RWPE1 (cell line): Measurements from ENCODE around the gene XNDC1N.

Experiments used
- CTCF ChIA-PET: fragments of 350-600 bp; sonication (Branson Sonifier 250); formaldehyde crosslinking; extraction: SDS; loops from one replicate; lab custom pipeline; 2021; lab: Yijun Ruan, JAX
- POLR2A ChIA-PET: fragments of 400-600 bp; formaldehyde crosslinking; extraction: SDS; loops from one replicate; lab custom pipeline; 2020; ENCODE audit warnings: antibody characterized with exemption; ENCODE audit not compliant: low non-redundant PET; lab: Yijun Ruan, JAX
- DNase-seq: peaks from one replicate; pipeline ENCODE4 v3.0.0; 2012; ENCODE audit warnings: low spot score
- H3K27ac ChIP-seq: fragments of 450-650 bp; 2 replicates; pipeline ENCODE4 v1.5.1; 2017
- CTCF ChIP-seq: fragments of 450-650 bp; conservative IDR thresholded peaks from 2 replicates; pipeline ENCODE4 v1.5.1; 2017; ENCODE audit warnings: low read depth, mild to moderate bottlenecking

Gene XNDC1N

DNA sequence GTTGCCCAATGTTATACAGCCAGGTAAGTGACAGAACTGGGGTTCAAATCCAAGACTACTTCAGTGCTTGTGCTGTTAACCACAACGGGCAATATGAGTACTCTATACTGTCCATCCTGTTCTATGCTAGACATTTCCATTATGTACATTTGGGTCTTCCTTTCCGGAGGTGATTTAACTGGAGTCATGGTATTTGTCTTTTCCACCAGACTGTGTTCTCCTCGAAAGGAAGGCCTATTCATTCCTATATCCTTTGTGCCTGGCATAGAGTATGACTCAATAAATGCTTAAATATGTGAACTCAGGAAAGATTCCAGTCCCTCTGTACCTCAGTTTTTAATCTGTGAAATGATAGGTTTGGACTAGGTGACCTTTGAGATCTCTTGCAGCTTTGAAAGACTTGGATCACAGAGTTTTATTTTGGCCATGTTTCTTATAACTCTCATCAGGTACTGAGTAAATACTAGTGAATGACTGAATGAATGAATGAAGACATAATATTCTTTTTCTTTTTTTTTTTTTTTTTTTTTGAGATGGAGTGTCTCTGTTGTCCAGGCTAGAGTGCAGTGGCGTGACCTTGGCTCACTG, 7.0 kb upstream of the XNDC1N start:
- POLR2A ChIA-PET, result no interaction called here
- no peak for DNase-seq
- H3K27ac ChIP-seq, result no peak overlapping the region
- no peak for TF ChIP-seq CTCF
- CTCF ChIA-PET, result no interaction called here

DNA sequence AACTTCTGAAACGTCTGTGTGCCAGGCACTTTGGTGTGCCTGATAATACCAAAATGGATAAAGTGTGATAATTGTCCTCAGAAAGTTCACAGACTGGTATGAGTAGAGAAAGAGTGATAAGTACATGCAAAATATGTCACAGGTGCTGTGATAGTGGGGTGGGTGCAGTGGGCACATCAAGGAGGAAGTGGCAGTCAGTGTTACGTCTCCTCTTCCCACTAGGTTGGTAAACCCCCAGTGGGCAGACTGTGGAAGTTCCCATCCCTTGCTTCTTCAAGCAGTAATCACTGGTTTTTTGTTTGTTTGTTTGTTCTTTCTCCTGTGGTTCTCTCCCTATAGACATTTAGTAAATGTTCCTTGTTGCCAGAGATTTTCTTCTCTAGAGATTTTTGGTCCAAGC, 5.8 kb upstream of the XNDC1N start:
- no peak for TF ChIP-seq CTCF
- POLR2A ChIA-PET, result no interaction called here
- CTCF ChIA-PET, result interaction anchor here (0.6 kb wide), 1 partner anchor 21 kb away, joined by 7 read pairs; no protein-coding TSS in a partner anchor
- no peak for DNase-seq
- no peak overlapping the region for H3K27ac ChIP-seq

- ChIA-PET CTCF (no interaction called here), POLR2A (no interaction called here)
- no peak for DNase-seq
- no peak overlapping the region for H3K27ac ChIP-seq
- TF ChIP-seq CTCF, result no peak
These were observed 4.9 kb upstream of the XNDC1N start for GRCh38 chr11:71933141-71933933.

DNA sequence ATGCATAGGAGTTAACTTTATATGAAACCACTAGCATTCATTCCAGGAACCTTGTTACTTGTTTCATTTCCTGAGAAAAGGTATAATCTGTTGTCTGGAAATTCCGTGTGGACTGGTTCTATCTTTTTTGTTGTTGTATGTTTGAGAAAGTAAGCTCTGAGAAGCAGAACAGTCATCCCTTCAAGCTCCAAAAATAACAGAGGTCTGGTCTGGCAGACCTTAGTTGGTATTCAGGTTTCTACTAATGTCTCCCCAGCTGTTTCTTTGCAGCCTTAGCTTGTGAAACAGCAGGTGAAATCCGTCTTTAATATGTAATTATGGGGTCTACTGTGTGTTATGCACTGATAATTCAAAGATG, 2.8 kb upstream of the XNDC1N start:
- no peak for TF ChIP-seq CTCF
- CTCF ChIA-PET, result no interaction called here
- no peak overlapping the region for H3K27ac ChIP-seq
- no peak for DNase-seq
- POLR2A ChIA-PET, result no interaction called here

DNA sequence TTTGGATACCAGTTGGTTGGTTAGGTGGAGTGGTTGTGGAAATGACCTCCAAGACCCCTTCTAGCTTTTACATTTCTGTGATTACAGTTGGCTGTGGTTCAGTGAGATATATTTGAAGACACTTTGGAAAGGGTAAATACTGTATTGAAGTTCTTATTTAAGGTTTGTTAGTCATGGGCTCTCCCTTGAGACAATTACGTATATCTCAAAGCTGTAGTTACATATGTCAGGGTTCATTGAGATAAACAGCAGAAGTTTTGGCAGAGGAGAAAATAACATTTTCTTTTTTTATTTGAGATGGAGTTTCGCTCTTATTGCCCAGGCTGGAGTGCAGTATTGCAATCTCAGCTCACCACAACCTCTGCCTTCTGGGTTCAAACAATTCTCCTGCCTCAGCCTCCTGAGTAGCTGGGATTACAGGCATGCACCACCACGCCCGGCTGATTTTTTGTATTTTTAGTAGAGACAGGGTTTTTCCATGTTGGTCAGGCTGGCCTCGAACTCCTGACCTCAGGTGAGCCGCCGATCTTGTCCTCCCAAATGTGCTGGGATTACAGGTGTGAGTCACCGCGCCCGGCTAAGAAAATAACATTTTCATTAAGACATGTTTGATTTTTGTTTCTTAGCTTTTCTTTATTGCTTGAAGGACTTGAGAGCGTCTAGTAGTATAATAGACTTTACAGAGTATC, 2.3 kb upstream of the XNDC1N start:
- DNase-seq, result no peak
- POLR2A ChIA-PET, result no interaction called here

More for the DNA sequence above, 2.3 kb upstream of the XNDC1N start:
- CTCF ChIA-PET, result no interaction called here
- no peak for TF ChIP-seq CTCF
- H3K27ac ChIP-seq, result no peak overlapping the region
